ENCODE measurements around the gene USF1.

DNA sequence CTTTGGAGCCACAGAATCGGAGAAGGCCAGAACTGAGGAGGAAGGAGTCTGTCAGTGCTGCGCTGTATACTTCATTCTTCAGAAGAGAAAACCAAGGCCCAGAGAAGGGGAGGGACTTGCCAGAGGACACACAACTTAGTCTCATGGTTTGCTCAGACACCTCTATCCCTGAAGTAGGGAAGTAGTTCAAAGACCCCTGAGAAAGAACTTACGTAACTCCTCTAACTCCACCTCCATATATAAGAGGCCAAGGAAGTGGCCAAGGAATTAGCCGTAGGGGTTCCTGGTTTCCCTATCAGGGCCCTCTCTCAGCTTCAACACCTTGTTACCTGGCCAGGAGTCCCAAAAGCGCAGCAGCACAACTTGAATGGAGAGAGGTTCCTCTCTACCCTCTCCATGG is 44.2 kb upstream of the USF1 start:
- TF ChIP-seq EZH2 (IDR thresholded peaks at IDR 0.05; ENCODE audit: borderline replicate concordance) (no peak), CTCF (IDR thresholded peaks at IDR 0.05; ENCODE audit: poor library complexity) (no peak)

All from hepatocyte (in vitro differentiated cells).